Kidney (tissue), 14 donors: ENCODE data around the gene BYSL. TPM values are rescaled to one million over a fixed set of nuclear protein-coding genes. Genes with fewer than 3 reads are reported as not detected.

ENCODE experiments used
- DNase-seq, 5 donors: peaks; one replicate each; pipeline ENCODE4 v3.0.0-alpha.2; 2013 to 2020
- FAIRE-seq: peaks from 2 replicates; lab custom pipeline; 2012; peaks lifted over from hg19 to GRCh38; lab: Jason Lieb, UNC
- H3K27ac ChIP-seq, 2 donors: one replicate each; pipeline ENCODE4 v1.7.0; 2013; ENCODE audit warnings: low read depth in 2 of 2, low read length in 2 of 2, inconsistent platforms in 1 of 2
- H3K27me3 ChIP-seq: one replicate; pipeline ENCODE4 v1.7.1; 2013; ENCODE audit warnings: low read length, inconsistent platforms; ENCODE audit not compliant: control insufficient read depth, insufficient read depth
- H3K36me3 ChIP-seq, 3 donors: one replicate each; pipeline versions ENCODE4 v1.7.0 to v1.7.1; 2013; ENCODE audit warnings: low read length in 3 of 3, control low read depth in 1 of 3, inconsistent platforms in 1 of 3; ENCODE audit not compliant: insufficient read depth in 3 of 3, control insufficient read depth in 2 of 3
- H3K4me1 ChIP-seq, 3 donors: one replicate each; pipeline versions ENCODE4 v1.7.0 to v1.7.1; 2013; ENCODE audit warnings: low read length in 3 of 3, inconsistent platforms in 1 of 3, low read depth in 1 of 3; ENCODE audit not compliant: control insufficient read depth in 2 of 3, insufficient read depth in 2 of 3
- H3K4me3 ChIP-seq, 3 donors: one replicate each; pipeline versions ENCODE4 v1.7.0 to v1.8.1; 2013; ENCODE audit warnings: low read length in 3 of 3, control low read depth in 1 of 3, inconsistent platforms in 1 of 3
- H3K9ac ChIP-seq, 3 donors: one replicate each; pipeline versions ENCODE4 v1.7.0 to v1.7.1; 2013; ENCODE audit warnings: low read length in 3 of 3, control low read depth in 1 of 3, inconsistent platforms in 1 of 3
- H3K9me3 ChIP-seq, 3 donors: one replicate each; pipeline versions ENCODE4 v1.7.0 to v1.7.1; 2013; ENCODE audit warnings: low read length in 3 of 3, control low read depth in 1 of 3, inconsistent platforms in 1 of 3; ENCODE audit not compliant: control insufficient read depth in 2 of 3, insufficient read depth in 1 of 3
- intact Hi-C: fragments of 100-400 bp; cut with DNase I; formaldehyde crosslinking; loops from one replicate; pipeline ENCODE4 v1.11.1; 2022
- polyA plus RNA-seq: library from polyadenylated mRNA; stranded (reverse); fragments of 350-450 nt; fragmentation: Illumina TruSeq; extraction: RNeasy Lipid Tissue Mini Kit (QIAGEN cat#74804); gene quantifications from one replicate; pipeline ENCODE4 v1.2.3, GENCODE V29; 2014; ENCODE audit warnings: low read depth, low replicate concordance; ENCODE audit not compliant: insufficient read depth
- total RNA-seq: library from RNA; stranded (reverse); fragmentation: NEBNext Ultra II Directional; extraction: Animal tissue kit (Norgen Biotek cat#: 25700); gene quantifications from one replicate; pipeline ENCODE4 v1.2.1, GENCODE V29; 2021
- TF ChIP-seq, protein P1 (sequence below): IDR thresholded peaks from 3 replicates; pipeline ENCODE4 v1.5.1; 2012; ENCODE audit warnings: mild to moderate bottlenecking, moderate library complexity, borderline replicate concordance; ENCODE audit not compliant: insufficient read depth; ENCODE audit errors: extremely low read depth
- donor health status: control.
- donor health status: control.
- donor health status: control.
- donor health status: control.
- donor health status: control.
- donor health status: DM: yes; HTN: yes; CAD: no.
- donor health status: Normal renal cell carcinoma (clear cell type).

Gene BYSL
- total and polyA plus RNA-seq, 2 donors from 2014 or later, result 10.1 to 14.3 TPM

DNA sequence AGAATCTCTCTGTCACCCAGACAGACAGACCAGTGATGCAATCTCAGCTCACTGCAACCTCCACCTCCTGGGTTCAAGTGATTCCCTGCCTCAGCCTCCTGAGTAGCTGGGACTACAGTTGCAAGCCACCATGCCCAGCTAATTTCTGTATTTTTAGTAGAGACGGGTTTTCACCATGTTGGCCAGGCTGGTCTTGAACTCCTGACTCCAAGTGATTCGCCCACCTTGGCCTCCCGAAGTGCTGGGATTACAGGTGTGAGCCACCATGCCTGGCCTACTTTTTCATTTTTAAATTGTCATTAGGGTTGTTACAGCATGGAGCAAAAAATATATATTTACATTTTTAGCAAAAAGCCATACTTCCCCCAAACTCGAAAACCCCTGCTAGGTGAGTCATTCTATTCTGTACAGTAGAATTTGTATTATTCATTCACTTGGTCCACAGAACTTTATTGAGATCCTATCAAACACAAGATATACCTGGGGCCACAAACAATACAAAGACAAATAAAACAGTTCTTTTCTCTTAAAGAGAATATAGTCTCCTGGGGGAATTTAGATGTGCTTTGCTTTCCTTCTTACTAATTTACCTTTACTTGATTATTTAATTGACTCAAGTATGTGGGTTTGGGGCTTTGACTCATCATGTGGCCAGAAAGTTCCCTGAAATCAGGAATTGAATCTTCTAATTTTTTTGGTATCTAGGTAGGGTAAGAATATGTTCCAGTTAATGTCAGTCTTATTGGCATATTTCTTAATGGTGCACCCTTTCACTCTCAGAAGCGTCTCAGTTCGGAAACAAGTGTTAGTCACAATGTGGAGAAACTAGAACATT lies 36.9 kb downstream of the BYSL start:
- no peak for FAIRE-seq
- Histone ChIP-seq H3K27me3 (no peaks in the 10 kb centered on the region), H3K4me1 (no peaks in the 10 kb centered on the region), H3K4me3 (no peak overlapping the region), H3K9ac (no peak overlapping the region), H3K36me3 (no peaks in the 10 kb centered on the region), H3K9me3 (no peaks in the 10 kb centered on the region), H3K27ac (no peak overlapping the region)
- intact Hi-C loops, result no loop called here
- TF ChIP-seq, protein P1, sequence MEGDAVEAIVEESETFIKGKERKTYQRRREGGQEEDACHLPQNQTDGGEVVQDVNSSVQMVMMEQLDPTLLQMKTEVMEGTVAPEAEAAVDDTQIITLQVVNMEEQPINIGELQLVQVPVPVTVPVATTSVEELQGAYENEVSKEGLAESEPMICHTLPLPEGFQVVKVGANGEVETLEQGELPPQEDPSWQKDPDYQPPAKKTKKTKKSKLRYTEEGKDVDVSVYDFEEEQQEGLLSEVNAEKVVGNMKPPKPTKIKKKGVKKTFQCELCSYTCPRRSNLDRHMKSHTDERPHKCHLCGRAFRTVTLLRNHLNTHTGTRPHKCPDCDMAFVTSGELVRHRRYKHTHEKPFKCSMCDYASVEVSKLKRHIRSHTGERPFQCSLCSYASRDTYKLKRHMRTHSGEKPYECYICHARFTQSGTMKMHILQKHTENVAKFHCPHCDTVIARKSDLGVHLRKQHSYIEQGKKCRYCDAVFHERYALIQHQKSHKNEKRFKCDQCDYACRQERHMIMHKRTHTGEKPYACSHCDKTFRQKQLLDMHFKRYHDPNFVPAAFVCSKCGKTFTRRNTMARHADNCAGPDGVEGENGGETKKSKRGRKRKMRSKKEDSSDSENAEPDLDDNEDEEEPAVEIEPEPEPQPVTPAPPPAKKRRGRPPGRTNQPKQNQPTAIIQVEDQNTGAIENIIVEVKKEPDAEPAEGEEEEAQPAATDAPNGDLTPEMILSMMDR, result no peak
- DNase-seq, result no peak

DNA sequence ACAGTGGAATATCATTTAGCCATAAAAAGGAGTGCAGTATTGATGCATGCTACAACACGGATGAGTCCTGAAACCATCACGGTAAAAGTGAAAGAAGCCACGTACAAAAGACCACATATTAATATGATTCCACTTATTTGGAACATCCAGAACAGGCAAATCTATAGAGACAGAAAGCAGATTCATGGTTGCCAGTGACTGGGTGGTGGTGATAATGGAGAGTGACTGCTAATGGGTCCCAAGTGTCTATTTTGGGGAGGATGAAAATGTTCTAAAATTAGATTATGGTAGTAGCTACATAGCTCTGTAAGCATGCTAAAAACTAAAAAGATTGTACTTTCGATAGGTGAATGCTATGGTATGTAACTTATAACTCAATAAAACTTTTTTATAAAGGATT lies 38.7 kb downstream of the BYSL start:
- no peak overlapping the region for H3K27ac ChIP-seq
- intact Hi-C loops, result no loop called here
- no peaks in the 10 kb centered on the region for H3K27me3 ChIP-seq
- H3K9me3 ChIP-seq, result no peaks in the 10 kb centered on the region
- TF ChIP-seq, protein P1, result no peak
- no peak overlapping the region for H3K9ac ChIP-seq
- FAIRE-seq (no peak), DNase-seq (no peak)
- no peaks in the 10 kb centered on the region for H3K36me3 ChIP-seq
- H3K4me1 ChIP-seq, result no peaks in the 10 kb centered on the region
- H3K4me3 ChIP-seq, result no peak overlapping the region

DNA sequence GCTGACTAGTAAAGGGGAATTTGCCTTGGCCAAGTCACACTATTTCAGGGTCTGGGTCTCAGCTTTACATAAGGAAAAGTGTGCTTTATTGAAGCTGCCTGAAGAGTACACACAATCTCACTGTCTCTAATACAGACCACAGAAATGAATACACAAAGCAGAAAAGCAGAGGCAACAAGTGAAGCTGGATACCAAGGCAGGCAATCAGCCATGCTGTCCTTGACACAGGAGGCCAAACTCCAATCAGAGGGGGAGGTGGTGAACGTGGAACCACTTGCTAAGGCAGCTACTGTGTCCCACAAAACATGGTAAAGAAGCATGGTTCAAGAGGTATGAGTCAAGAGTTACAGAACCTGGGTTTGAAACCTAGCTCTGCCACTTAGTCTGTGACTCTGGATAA lies 42.1 kb downstream of the BYSL start:
- no peak overlapping the region for H3K4me3 ChIP-seq
- no peaks in the 10 kb centered on the region for H3K9me3 ChIP-seq
- H3K27ac ChIP-seq, result no peak overlapping the region
- TF ChIP-seq, protein P1, result no peak
- no peak overlapping the region for H3K9ac ChIP-seq
- FAIRE-seq (no peak), DNase-seq (no peak)
- H3K36me3 ChIP-seq, result no peaks in the 10 kb centered on the region
- peaks cover 0 to 9% (median 0%) of the 10 kb centered on the region in 3 donors for H3K4me1 ChIP-seq
- H3K27me3 ChIP-seq, result no peaks in the 10 kb centered on the region
- intact Hi-C loops, result no loop called here
